ENCODE results near the gene NEK4. TPM values are rescaled to one million over a fixed set of nuclear protein-coding genes. Genes with fewer than 3 reads are reported as not detected.

NEK4 gene
- total and polyA plus RNA-seq, 10 of the 15 experiments (the other 5 are each of a cell fraction or from before 2014, with no cell fraction given), result 7.0 to 29.1 (median 16.4) TPM

DNA sequence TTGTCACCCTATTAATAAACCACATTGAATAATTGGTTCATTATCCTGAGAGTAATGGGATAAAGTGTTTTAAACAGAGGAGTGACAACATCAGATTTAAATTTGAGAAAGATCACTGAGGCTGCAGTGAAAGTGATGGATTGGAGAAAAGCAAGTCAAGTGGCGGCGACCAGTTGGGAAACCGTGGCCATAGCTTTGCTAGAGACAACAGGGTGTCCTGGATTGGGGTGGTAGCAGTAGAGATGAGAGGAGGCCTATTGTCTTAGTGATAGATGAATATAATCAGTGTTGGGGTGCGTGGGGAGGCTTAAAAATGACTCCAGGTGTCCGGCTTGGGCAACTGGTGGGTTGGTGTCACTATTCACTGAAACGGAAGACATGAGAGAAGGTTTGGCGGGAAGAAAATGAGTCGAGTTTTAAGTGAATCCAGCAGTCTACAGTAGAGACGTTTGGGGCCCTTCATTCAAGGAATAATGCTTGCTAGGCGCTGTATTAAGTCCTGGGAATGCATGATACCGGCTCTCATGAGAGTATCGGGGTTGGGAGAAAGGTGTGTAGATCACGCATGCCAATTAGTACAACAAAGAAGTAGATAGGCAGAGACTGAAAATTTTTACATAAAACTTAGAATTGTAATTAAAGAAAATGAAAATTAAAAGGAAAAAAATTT is 819 bp downstream of the NEK4 start:
- H3K79me2 ChIP-seq (ENCODE audit: control insufficient read depth, insufficient read depth, low read length), result peaks cover 9% of the 10 kb centered on the region
- SMC1A ChIA-PET (ENCODE audit: uncharacterized antibody, unreplicated experiment), result interaction anchor here (0.9 to 1.3 kb wide), 4 partner anchors 10 to 83 kb away, joined by 3 to 5 read pairs (median 3); no protein-coding TSS in a partner anchor
- H2AFZ ChIP-seq (ENCODE audit: control insufficient read depth, low read depth, low read length), result peak overlapping the region; percentile 86
- intact Hi-C loops (cut with micrococcal nuclease; ENCODE audit: unreplicated experiment), result loop anchor here (2.0 kb wide), 1 partner anchor 63 kb away; the partner anchor contains the start of gene SPCS1
- H3K27me3 ChIP-seq (replicated peaks in 1 of 2; ENCODE audit: control insufficient read depth in 2 of 2, insufficient read depth in 2 of 2, low read length in 1 of 2), result no peaks in the 10 kb centered on the region
- H4K20me1 ChIP-seq (ENCODE audit: control insufficient read depth, insufficient read depth), result no peaks in the 10 kb centered on the region
- H3K4me1 ChIP-seq (ENCODE audit: control insufficient read depth, insufficient read depth, low read length), result peaks cover 4% of the 10 kb centered on the region
- peak; percentile 56 for FAIRE-seq
- H3K27ac ChIP-seq (ENCODE audit: control insufficient read depth, insufficient read depth), result no peak overlapping the region
- peak overlapping the region; percentile 72 for H3K4me2 ChIP-seq (ENCODE audit: control insufficient read depth, insufficient read depth)
- H3K9ac ChIP-seq (ENCODE audit: control insufficient read depth, insufficient read depth, low read length), result peak overlapping the region; percentile 78
- no peaks in the 10 kb centered on the region for H3K36me3 ChIP-seq (ENCODE audit: control insufficient read depth in 2 of 2, insufficient read depth in 2 of 2, low read length in 1 of 2)
- in situ Hi-C loops (cut with MboI), result no loop called here
- no peak for TF ChIP-seq CEBPB (IDR thresholded peaks at IDR 0.05; ENCODE audit: borderline replicate concordance in 1 of 2, low read depth in 2 of 2, low read length in 2 of 2)
- TF ChIP-seq, protein P1, sequence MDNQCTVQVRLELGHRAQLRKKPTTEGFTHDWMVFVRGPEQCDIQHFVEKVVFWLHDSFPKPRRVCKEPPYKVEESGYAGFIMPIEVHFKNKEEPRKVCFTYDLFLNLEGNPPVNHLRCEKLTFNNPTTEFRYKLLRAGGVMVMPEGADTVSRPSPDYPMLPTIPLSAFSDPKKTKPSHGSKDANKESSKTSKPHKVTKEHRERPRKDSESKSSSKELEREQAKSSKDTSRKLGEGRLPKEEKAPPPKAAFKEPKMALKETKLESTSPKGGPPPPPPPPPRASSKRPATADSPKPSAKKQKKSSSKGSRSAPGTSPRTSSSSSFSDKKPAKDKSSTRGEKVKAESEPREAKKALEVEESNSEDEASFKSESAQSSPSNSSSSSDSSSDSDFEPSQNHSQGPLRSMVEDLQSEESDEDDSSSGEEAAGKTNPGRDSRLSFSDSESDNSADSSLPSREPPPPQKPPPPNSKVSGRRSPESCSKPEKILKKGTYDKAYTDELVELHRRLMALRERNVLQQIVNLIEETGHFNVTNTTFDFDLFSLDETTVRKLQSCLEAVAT (IDR thresholded peaks at IDR 0.05), result peak; percentile 11; the same call in 1 of the 2 replicates
- peak overlapping the region; percentile 73 for H3K4me3 ChIP-seq
- RAD21 ChIA-PET (ENCODE audit: unreplicated experiment), result interaction anchor here (0.6 to 1.9 kb wide), 4 partner anchors 9 to 304 kb away, joined by 3 to 8 read pairs (median 4); partner anchors contain the start of genes GLT8D1 and SPCS1
- POLR2A ChIA-PET, result interaction anchor here (0.6 to 1.5 kb wide), 6 partner anchors 9 to 85 kb away, joined by 3 to 15 read pairs (median 3); no protein-coding TSS in a partner anchor
- DNase-seq (ENCODE audit: low read depth, low spot score), result no peak
- H3K9me3 ChIP-seq (replicated peaks; ENCODE audit: control insufficient read depth, insufficient read depth, low read length), result no peaks in the 10 kb centered on the region
- WGBS (ENCODE audit: insufficient coverage, insufficient replicate concordance, low lambda C conversion rate, missing lambda C conversion rate), result 39% methylated on average over 13 of the region's 13 CpGs
- no peak for ATAC-seq
- BruUV-seq (replicated peaks), result TSS peak; percentile 65
- CTCF ChIA-PET, result interaction anchor here (0.9 to 1.2 kb wide), 3 partner anchors 10 to 125 kb away, joined by 3 to 4 read pairs (median 4); no protein-coding TSS in a partner anchor

- H3K27ac ChIP-seq (ENCODE audit: control insufficient read depth, insufficient read depth), result no peak overlapping the region
- no peaks in the 10 kb centered on the region for H3K27me3 ChIP-seq (replicated peaks in 1 of 2; ENCODE audit: control insufficient read depth in 2 of 2, insufficient read depth in 2 of 2, low read length in 1 of 2)
- no peaks in the 10 kb centered on the region for H3K9me3 ChIP-seq (replicated peaks; ENCODE audit: control insufficient read depth, insufficient read depth, low read length)
- no TSS peak for BruUV-seq (replicated peaks)
- H3K4me1 ChIP-seq (ENCODE audit: control insufficient read depth, insufficient read depth, low read length), result no peaks in the 10 kb centered on the region
- ChIA-PET POLR2A (interaction anchor here (0.6 kb wide), 1 partner anchor 137 kb away, joined by 4 read pairs; no protein-coding TSS in a partner anchor), CTCF (no interaction called here), RAD21 (ENCODE audit: unreplicated experiment) (no interaction called here), SMC1A (ENCODE audit: uncharacterized antibody, unreplicated experiment) (interaction anchor here (1.3 kb wide), 1 partner anchor 14 kb away, joined by 3 read pairs; the partner anchor contains the start of gene ITIH1)
- DNase-seq (ENCODE audit: low read depth, low spot score), result no peak
- H3K4me2 ChIP-seq (ENCODE audit: control insufficient read depth, insufficient read depth), result no peak overlapping the region
- no peak for ATAC-seq
- no peaks in the 10 kb centered on the region for H4K20me1 ChIP-seq (ENCODE audit: control insufficient read depth, insufficient read depth)
- peaks cover 0 to 6% of the 10 kb centered on the region in 2 experiments; a peak in 1 of 4 replicates for H3K36me3 ChIP-seq (ENCODE audit: control insufficient read depth in 2 of 2, insufficient read depth in 2 of 2, low read length in 1 of 2)
- no peak overlapping the region for H2AFZ ChIP-seq (ENCODE audit: control insufficient read depth, low read depth, low read length)
- in situ Hi-C loops (cut with MboI) (no loop called here), intact Hi-C loops (cut with micrococcal nuclease; ENCODE audit: unreplicated experiment) (no loop called here)
- WGBS (ENCODE audit: insufficient coverage, insufficient replicate concordance, low lambda C conversion rate, missing lambda C conversion rate), result 93% methylated on average over 2 of the region's 2 CpGs
- FAIRE-seq, result no peak
- H3K9ac ChIP-seq (ENCODE audit: control insufficient read depth, insufficient read depth, low read length), result no peak overlapping the region
- H3K4me3 ChIP-seq, result no peak overlapping the region
- H3K79me2 ChIP-seq (ENCODE audit: control insufficient read depth, insufficient read depth, low read length), result no peaks in the 10 kb centered on the region
- TF ChIP-seq POLR2AphosphoS5 (IDR thresholded peaks at IDR 0.05; ENCODE audit: low read length) (no peak), NR2F1 (conservative IDR thresholded peaks at IDR 0.05) (no peak), SREBF1 (IDR thresholded peaks at IDR 0.05; ENCODE audit: low read length) (no peak), EZH2 (IDR thresholded peaks at IDR 0.05; ENCODE audit: borderline replicate concordance, control insufficient read depth, low read depth, low read length) (no peak), ASH2L (IDR thresholded peaks at IDR 0.05; ENCODE audit: borderline replicate concordance, low read depth) (no peak)
- TF ChIP-seq, protein P2, sequence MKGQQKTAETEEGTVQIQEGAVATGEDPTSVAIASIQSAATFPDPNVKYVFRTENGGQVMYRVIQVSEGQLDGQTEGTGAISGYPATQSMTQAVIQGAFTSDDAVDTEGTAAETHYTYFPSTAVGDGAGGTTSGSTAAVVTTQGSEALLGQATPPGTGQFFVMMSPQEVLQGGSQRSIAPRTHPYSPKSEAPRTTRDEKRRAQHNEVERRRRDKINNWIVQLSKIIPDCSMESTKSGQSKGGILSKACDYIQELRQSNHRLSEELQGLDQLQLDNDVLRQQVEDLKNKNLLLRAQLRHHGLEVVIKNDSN (IDR thresholded peaks at IDR 0.05; ENCODE audit: borderline replicate concordance, extremely low read length, insufficient read depth, low read depth, low read length), result no peak
- TF ChIP-seq, protein P3, sequence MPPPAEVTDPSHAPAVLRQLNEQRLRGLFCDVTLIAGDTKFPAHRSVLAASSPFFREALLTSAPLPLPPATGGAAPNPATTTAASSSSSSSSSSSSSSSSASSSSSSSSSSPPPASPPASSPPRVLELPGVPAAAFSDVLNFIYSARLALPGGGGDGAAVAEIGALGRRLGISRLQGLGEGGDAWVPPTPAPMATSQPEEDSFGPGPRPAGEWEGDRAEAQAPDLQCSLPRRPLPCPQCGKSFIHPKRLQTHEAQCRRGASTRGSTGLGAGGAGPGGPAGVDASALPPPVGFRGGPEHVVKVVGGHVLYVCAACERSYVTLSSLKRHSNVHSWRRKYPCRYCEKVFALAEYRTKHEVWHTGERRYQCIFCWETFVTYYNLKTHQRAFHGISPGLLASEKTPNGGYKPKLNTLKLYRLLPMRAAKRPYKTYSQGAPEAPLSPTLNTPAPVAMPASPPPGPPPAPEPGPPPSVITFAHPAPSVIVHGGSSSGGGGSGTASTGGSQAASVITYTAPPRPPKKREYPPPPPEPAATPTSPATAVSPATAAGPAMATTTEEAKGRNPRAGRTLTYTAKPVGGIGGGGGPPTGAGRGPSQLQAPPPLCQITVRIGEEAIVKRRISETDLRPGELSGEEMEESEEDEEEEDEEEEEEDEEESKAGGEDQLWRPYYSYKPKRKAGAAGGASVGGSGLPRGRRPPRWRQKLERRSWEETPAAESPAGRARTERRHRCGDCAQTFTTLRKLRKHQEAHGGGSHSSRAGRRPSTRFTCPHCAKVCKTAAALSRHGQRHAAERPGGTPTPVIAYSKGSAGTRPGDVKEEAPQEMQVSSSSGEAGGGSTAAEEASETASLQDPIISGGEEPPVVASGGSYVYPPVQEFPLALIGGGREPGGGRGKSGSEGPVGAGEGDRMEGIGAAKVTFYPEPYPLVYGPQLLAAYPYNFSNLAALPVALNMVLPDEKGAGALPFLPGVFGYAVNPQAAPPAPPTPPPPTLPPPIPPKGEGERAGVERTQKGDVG (CRISPR knock-in tag; IDR thresholded peaks at IDR 0.05), result no peak
Observed at GRCh38 chr3:52763466-52763865, 7.3 kb downstream of the NEK4 start.

All from GM12878 (cell line).